Sigmoid colon (tissue), 7 donors: ENCODE measurements around the gene RNF151. TPM values are rescaled to one million over a fixed set of nuclear protein-coding genes. Genes with fewer than 3 reads are reported as not detected.
"Not testable (repeated sequence)": the region's sequence is repeated elsewhere in the genome, so short reads cannot be mapped to it uniquely, and the experiment has no call there.

Experiments used
- DNase-seq: peaks from one replicate; pipeline ENCODE4 v3.0.0-alpha.2; 2019
- H3K27ac ChIP-seq, 4 donors: fragments of 200-600 bp; sonication (generic); one replicate each; pipeline ENCODE4 v1.5.1; 2016 to 2019; ENCODE audit warnings: mild to moderate bottlenecking in 1 of 4
- H3K27me3 ChIP-seq, 3 donors: fragments of 200-600 bp; sonication (generic); one replicate each; pipeline ENCODE4 v1.5.1; 2019; ENCODE audit warnings: mild to moderate bottlenecking in 1 of 3
- H3K36me3 ChIP-seq, 4 donors: fragments of 200-600 bp; sonication (generic); one replicate each; pipeline ENCODE4 v1.5.1; 2016 to 2019
- H3K4me1 ChIP-seq, 4 donors: fragments of 200-600 bp; sonication (generic); one replicate each; pipeline ENCODE4 v1.5.1; 2017 to 2019
- H3K4me3 ChIP-seq, 4 donors: fragments of 200-600 bp; sonication (generic); one replicate each; pipeline ENCODE4 v1.5.1; 2017 to 2019; ENCODE audit warnings: mild to moderate bottlenecking in 2 of 4, moderate library complexity in 1 of 4
- H3K9me3 ChIP-seq, 4 donors: fragments of 200-600 bp in 3 of 4; sonication (generic) in 3 of 4; one replicate each; pipeline versions ENCODE4 v1.5.1 to v1.6.1; 2013 to 2019
- CTCF ChIP-seq, 4 experiments: fragments of 450-650 bp in 3 of 4; fragments of 200-600 bp in 1 of 4; IDR thresholded peaks; one replicate each; pipeline ENCODE4 v1.5.1; 2016 to 2019; ENCODE audit warnings: antibody characterized with exemption in 4 of 4, mild to moderate bottlenecking in 3 of 4, moderate library complexity in 2 of 4
- EP300 ChIP-seq, 4 donors: sonication (generic); formaldehyde crosslinking; IDR thresholded peaks; one replicate each; pipeline ENCODE4 v1.6.1; 2017; ENCODE audit warnings: antibody characterized with exemption in 4 of 4
- POLR2A ChIP-seq, 2 donors: fragments of 450-650 bp; IDR thresholded peaks; one replicate each; pipeline ENCODE4 v1.6.1; 2016; ENCODE audit warnings: antibody characterized with exemption in 2 of 2, mild to moderate bottlenecking in 2 of 2, moderate library complexity in 2 of 2
- POLR2AphosphoS5 ChIP-seq, 4 donors: sonication (generic); formaldehyde crosslinking; IDR thresholded peaks; one replicate each; pipeline ENCODE4 v1.6.1; 2017; ENCODE audit warnings: antibody characterized with exemption in 4 of 4
- WGBS, 2 donors: extraction: QIAGEN DNeasy Blood & Tissue Kit; methylation state at CpG; one replicate each; pipeline ENCODE4 v1.1.7; 2013; 5-methylcytosine and 5-hydroxymethylcytosine counted together
- intact Hi-C: fragments of 100-400 bp; cut with DNase I; formaldehyde crosslinking; loops from one replicate; pipeline ENCODE4 v1.15.1; 2023
- polyA plus RNA-seq, 3 donors: library from polyadenylated mRNA; stranded (reverse); fragments of 200-250 nt; gene quantifications; one replicate each; pipeline ENCODE4 v1.2.3, GENCODE V29; 2013
- total RNA-seq, 4 donors: library from RNA; depleted of rRNA; stranded (reverse); fragments of >200 nt; gene quantifications; one replicate each; pipeline ENCODE4 v1.1.0, GENCODE V29; 2016
- donor health status: healthy with polysubstance abuse.
- donor health status: Bipolar disorder and iron deficiency.
- donor health status: healthy.

Gene RNF151
- total and polyA plus RNA-seq, 7 donors = 0.10 TPM; not detected in 6

GRCh38 chr16:1919327-1919998 lies 47.2 kb upstream of the RNF151 start:
- TF ChIP-seq POLR2A (IDR thresholded peaks at IDR 0.05) = no peak
- no peak for TF ChIP-seq POLR2AphosphoS5 (IDR thresholded peaks at IDR 0.05)
- no peak for TF ChIP-seq CTCF (IDR thresholded peaks at IDR 0.05)
- TF ChIP-seq EP300 (IDR thresholded peaks at IDR 0.05) = no peak
- Histone ChIP-seq H3K36me3 (no peaks in the 10 kb centered on the region), H3K27ac (no peak overlapping the region), H3K4me1 (peaks cover 0 to 18% (median 13%) of the 10 kb centered on the region in 4 donors), H3K4me3 (no peak overlapping the region), H3K9me3 (no peaks in the 10 kb centered on the region), H3K27me3 (peaks cover 33 to 96% (median 73%) of the 10 kb centered on the region in 3 donors)
- DNase-seq = no peak
- intact Hi-C loops = no loop called here
- 42 to 46% methylated on average over 30 of the region's 30 CpGs for WGBS, 2 donors

- Histone ChIP-seq H3K27me3 (peaks cover 33 to 96% (median 73%) of the 10 kb centered on the region in 3 donors), H3K4me1 (peaks cover 0 to 18% (median 13%) of the 10 kb centered on the region in 4 donors)
- 71 to 72% methylated on average over 21 of the region's 21 CpGs for WGBS, 2 donors
- intact Hi-C loops, H3K36me3 ChIP-seq, DNase-seq, H3K27ac ChIP-seq, H3K4me3 ChIP-seq, H3K9me3 ChIP-seq: not testable (repeated sequence)
Observed at GRCh38 chr16:1920122-1920521, 46.5 kb upstream of the RNF151 start.

- no peak for DNase-seq
- Histone ChIP-seq H3K4me1 (peaks cover 0 to 18% (median 13%) of the 10 kb centered on the region in 4 donors), H3K27ac (no peak overlapping the region), H3K4me3 (no peak overlapping the region), H3K9me3 (no peaks in the 10 kb centered on the region), H3K36me3 (no peaks in the 10 kb centered on the region), H3K27me3 (peaks cover 33 to 91% (median 69%) of the 10 kb centered on the region in 3 donors)
- TF ChIP-seq EP300 (IDR thresholded peaks at IDR 0.05) (no peak), POLR2AphosphoS5 (IDR thresholded peaks at IDR 0.05) (no peak)
- 9 to 12% methylated on average over 15 of the region's 15 CpGs for WGBS, 2 donors
- intact Hi-C loops = no loop called here
Observed at GRCh38 chr16:1920727-1921171, 45.9 kb upstream of the RNF151 start.

GRCh38 chr16:1922357-1922756 lies 44.3 kb upstream of the RNF151 start:
- Histone ChIP-seq H3K27me3 (peaks cover 23 to 75% (median 53%) of the 10 kb centered on the region in 3 donors), H3K4me3 (no peak overlapping the region), H3K4me1 (peaks cover 0 to 18% (median 13%) of the 10 kb centered on the region in 4 donors), H3K36me3 (no peaks in the 10 kb centered on the region), H3K9me3 (no peaks in the 10 kb centered on the region), H3K27ac (no peak overlapping the region)
- 84 to 85% methylated on average over 8 of the region's 8 CpGs for WGBS, 2 donors
- no peak for DNase-seq
- TF ChIP-seq EP300 (IDR thresholded peaks at IDR 0.05) (no peak), CTCF (IDR thresholded peaks at IDR 0.05) (no peak), POLR2A (IDR thresholded peaks at IDR 0.05) (no peak), POLR2AphosphoS5 (IDR thresholded peaks at IDR 0.05) (no peak)
- intact Hi-C loops = no loop called here

- WGBS, 2 donors = 10 to 16% methylated on average over 24 of the region's 24 CpGs
- no peak for TF ChIP-seq POLR2AphosphoS5 (IDR thresholded peaks at IDR 0.05)
- no peak for TF ChIP-seq POLR2A (IDR thresholded peaks at IDR 0.05)
- TF ChIP-seq CTCF (IDR thresholded peaks at IDR 0.05) = no peak
- TF ChIP-seq EP300 (IDR thresholded peaks at IDR 0.05) = no peak
- no peak for DNase-seq
Observed at GRCh38 chr16:1923299-1924034, 43.2 kb upstream of the RNF151 start.

More at GRCh38 chr16:1923299-1924034, 43.2 kb upstream of the RNF151 start:
- no peak overlapping the region for H3K4me3 ChIP-seq
- H3K27ac ChIP-seq = no peak overlapping the region
- H3K4me1 ChIP-seq = peaks cover 0 to 10% (median 9%) of the 10 kb centered on the region in 4 donors
- H3K36me3 ChIP-seq = no peaks in the 10 kb centered on the region
- intact Hi-C loops = no loop called here
- H3K27me3 ChIP-seq = peaks cover 14 to 66% (median 44%) of the 10 kb centered on the region in 3 donors
- H3K9me3 ChIP-seq = no peaks in the 10 kb centered on the region
